Measurements from ENCODE around the gene ATP5MC3.

- TF ChIP-seq FOXM1 (IDR thresholded peaks at IDR 0.05; ENCODE audit: borderline replicate concordance, low read depth) (no peak), RAD21 (IDR thresholded peaks at IDR 0.05; ENCODE audit: low read depth) (no peak), NFIC (IDR thresholded peaks at IDR 0.05) (no peak), CEBPB (IDR thresholded peaks at IDR 0.05) (no peak), CREB1 (IDR thresholded peaks at IDR 0.05; ENCODE audit: low read depth) (no peak)
- TF ChIP-seq, protein P1, sequence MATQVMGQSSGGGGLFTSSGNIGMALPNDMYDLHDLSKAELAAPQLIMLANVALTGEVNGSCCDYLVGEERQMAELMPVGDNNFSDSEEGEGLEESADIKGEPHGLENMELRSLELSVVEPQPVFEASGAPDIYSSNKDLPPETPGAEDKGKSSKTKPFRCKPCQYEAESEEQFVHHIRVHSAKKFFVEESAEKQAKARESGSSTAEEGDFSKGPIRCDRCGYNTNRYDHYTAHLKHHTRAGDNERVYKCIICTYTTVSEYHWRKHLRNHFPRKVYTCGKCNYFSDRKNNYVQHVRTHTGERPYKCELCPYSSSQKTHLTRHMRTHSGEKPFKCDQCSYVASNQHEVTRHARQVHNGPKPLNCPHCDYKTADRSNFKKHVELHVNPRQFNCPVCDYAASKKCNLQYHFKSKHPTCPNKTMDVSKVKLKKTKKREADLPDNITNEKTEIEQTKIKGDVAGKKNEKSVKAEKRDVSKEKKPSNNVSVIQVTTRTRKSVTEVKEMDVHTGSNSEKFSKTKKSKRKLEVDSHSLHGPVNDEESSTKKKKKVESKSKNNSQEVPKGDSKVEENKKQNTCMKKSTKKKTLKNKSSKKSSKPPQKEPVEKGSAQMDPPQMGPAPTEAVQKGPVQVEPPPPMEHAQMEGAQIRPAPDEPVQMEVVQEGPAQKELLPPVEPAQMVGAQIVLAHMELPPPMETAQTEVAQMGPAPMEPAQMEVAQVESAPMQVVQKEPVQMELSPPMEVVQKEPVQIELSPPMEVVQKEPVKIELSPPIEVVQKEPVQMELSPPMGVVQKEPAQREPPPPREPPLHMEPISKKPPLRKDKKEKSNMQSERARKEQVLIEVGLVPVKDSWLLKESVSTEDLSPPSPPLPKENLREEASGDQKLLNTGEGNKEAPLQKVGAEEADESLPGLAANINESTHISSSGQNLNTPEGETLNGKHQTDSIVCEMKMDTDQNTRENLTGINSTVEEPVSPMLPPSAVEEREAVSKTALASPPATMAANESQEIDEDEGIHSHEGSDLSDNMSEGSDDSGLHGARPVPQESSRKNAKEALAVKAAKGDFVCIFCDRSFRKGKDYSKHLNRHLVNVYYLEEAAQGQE (IDR thresholded peaks at IDR 0.05; ENCODE audit: low read depth) = no peak
These were observed 25.0 kb downstream of the ATP5MC3 start for GRCh38 chr2:175156534-175156933.
